ACHN (cell line): ENCODE data around the gene CCDC40.

ENCODE experiments used
- DNase-seq: peaks from one replicate; pipeline ENCODE4 v3.0.0-alpha.2; 2015
- in situ Hi-C: cut with HindIII; loops from 2 replicates; pipeline ENCODE4 v1.10.0; 2017; ENCODE audit warnings: low sequenced_read_pairs, low pct_ligation_motif_present, low pct_unique_long_range_greater_than_20kb

The CCDC40 gene

GRCh38 chr17:79997011-79997660 lies 39.3 kb upstream of the CCDC40 start:
- in situ Hi-C loops = no loop called here
- DNase-seq = no peak

GRCh38 chr17:80000136-80000535 lies 36.3 kb upstream of the CCDC40 start:
- in situ Hi-C loops = no loop called here
- DNase-seq = no peak

- DNase-seq = no peak
- in situ Hi-C loops = no loop called here
These were observed 35.3 kb upstream of the CCDC40 start for GRCh38 chr17:80000981-80001775.

- no peak for DNase-seq
- in situ Hi-C loops = no loop called here
These were observed 34.3 kb upstream of the CCDC40 start for GRCh38 chr17:80002070-80002641.

GRCh38 chr17:80002690-80003490 lies 33.6 kb upstream of the CCDC40 start:
- in situ Hi-C loops = no loop called here
- DNase-seq = no peak

- no peak for DNase-seq
- in situ Hi-C loops = no loop called here
These were observed 32.5 kb upstream of the CCDC40 start for GRCh38 chr17:80003969-80004368.

GRCh38 chr17:80005360-80006338 lies 30.8 kb upstream of the CCDC40 start:
- DNase-seq = peak; percentile 63
- in situ Hi-C loops = no loop called here

GRCh38 chr17:80006339-80006720 lies 30.1 kb upstream of the CCDC40 start:
- in situ Hi-C loops = no loop called here
- no peak for DNase-seq

- no peak for DNase-seq
- in situ Hi-C loops = no loop called here
These were observed 29.4 kb upstream of the CCDC40 start for GRCh38 chr17:80006811-80007752.

- no peak for DNase-seq
- in situ Hi-C loops = no loop called here
These were observed 28.5 kb upstream of the CCDC40 start for GRCh38 chr17:80007939-80008338.

- in situ Hi-C loops = no loop called here
- peak; percentile 73 for DNase-seq
These were observed 28.0 kb upstream of the CCDC40 start for GRCh38 chr17:80008383-80008840.

- in situ Hi-C loops = no loop called here
- no peak for DNase-seq
These were observed 27.6 kb upstream of the CCDC40 start for GRCh38 chr17:80008848-80009247.

- in situ Hi-C loops = no loop called here
- DNase-seq = no peak
These were observed 26.8 kb upstream of the CCDC40 start for GRCh38 chr17:80009391-80010282.

GRCh38 chr17:80010283-80010858 lies 26.1 kb upstream of the CCDC40 start:
- in situ Hi-C loops = no loop called here

GRCh38 chr17:80011989-80012555 lies 24.4 kb upstream of the CCDC40 start:
- no peak for DNase-seq
- in situ Hi-C loops = no loop called here

More at GRCh38 chr17:80010283-80010858, 26.1 kb upstream of the CCDC40 start:
- DNase-seq = no peak
